ENCODE results near the gene SLC25A45. TPM values are rescaled to one million over a fixed set of nuclear protein-coding genes. Genes with fewer than 3 reads are reported as not detected.

Gene SLC25A45
- total and polyA plus RNA-seq, 8 donors: 16.2 to 58.2 (median 34.7) TPM

DNA sequence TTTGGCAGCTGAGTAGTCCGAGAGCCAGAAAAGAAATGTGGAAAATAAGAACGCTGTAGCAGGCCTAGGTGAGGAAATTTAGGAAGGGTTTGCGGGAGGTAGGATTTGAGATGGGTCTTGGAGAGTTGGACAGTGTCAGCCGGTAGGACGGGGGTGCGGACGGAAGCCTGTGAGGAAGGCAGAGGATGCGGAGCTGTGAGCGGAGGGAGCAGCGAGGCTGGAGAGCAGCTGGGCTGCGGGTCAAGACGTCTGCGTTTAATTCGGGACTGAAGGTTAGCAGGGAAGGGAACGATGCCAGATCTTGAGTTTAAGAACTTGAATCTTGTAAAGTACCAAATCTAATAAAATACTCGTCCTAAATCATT is 28.6 kb downstream of the SLC25A45 start:
- H3K4me1 ChIP-seq: peaks cover 0 to 8% (median 5%) of the 10 kb centered on the region in 3 donors
- DNase-seq: no peak
- H3K27ac ChIP-seq: peak overlapping the region in 2 of 4 donors; percentile 29 to 56
- H3K36me3 ChIP-seq: peaks cover 0 to 27% (median 22%) of the 10 kb centered on the region in 3 donors
- TF ChIP-seq, protein P1, sequence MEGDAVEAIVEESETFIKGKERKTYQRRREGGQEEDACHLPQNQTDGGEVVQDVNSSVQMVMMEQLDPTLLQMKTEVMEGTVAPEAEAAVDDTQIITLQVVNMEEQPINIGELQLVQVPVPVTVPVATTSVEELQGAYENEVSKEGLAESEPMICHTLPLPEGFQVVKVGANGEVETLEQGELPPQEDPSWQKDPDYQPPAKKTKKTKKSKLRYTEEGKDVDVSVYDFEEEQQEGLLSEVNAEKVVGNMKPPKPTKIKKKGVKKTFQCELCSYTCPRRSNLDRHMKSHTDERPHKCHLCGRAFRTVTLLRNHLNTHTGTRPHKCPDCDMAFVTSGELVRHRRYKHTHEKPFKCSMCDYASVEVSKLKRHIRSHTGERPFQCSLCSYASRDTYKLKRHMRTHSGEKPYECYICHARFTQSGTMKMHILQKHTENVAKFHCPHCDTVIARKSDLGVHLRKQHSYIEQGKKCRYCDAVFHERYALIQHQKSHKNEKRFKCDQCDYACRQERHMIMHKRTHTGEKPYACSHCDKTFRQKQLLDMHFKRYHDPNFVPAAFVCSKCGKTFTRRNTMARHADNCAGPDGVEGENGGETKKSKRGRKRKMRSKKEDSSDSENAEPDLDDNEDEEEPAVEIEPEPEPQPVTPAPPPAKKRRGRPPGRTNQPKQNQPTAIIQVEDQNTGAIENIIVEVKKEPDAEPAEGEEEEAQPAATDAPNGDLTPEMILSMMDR (IDR thresholded peaks at IDR 0.05): no peak
- 18% methylated on average over 16 of the region's 16 CpGs for WGBS, 2 donors
- H3K9me3 ChIP-seq: no peaks in the 10 kb centered on the region
- intact Hi-C loops (cut with DNase I): loop anchor here in 1 of 3 donors (10.0 kb wide), 1 partner anchor 111 kb away; no protein-coding TSS in a partner anchor
- FAIRE-seq: no peak
- H3K27me3 ChIP-seq: no peaks in the 10 kb centered on the region
- peak overlapping the region in 3 of 4 donors; percentile 56 to 88 (median 85) for H3K4me3 ChIP-seq
- ATAC-seq: peak; percentile 4 to 5 (median 5)

DNA sequence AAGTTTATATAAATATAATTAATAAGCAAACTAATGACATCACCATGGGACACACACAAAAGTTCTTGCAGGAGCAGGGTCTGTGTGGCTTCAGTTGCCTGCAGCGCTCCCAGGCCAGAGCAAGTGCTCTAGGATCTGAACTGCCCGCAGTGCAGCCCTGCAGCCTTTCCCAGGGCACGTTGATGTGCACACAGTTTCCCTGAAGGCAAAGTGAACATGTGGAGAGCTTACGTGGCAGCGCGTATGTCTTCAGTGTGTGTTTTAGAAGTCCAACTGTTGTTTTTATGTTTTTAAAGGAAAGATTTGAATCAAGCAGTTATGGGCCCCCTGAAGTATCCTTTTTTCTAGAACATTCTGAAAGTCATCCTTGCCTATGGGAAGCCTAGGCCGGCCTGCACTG is 29.1 kb downstream of the SLC25A45 start:
- 83 to 85% methylated on average over 7 of the region's 7 CpGs for WGBS, 2 donors
- Histone ChIP-seq H3K27ac (no peak overlapping the region), H3K4me3 (no peak overlapping the region), H3K36me3 (peaks cover 0 to 31% (median 24%) of the 10 kb centered on the region in 3 donors), H3K9me3 (no peaks in the 10 kb centered on the region), H3K4me1 (peaks cover 0 to 8% (median 5%) of the 10 kb centered on the region in 3 donors), H3K27me3 (no peaks in the 10 kb centered on the region)
- no peak for FAIRE-seq
- intact Hi-C loops (cut with DNase I): loop anchor here in 1 of 3 donors (10.0 kb wide), 1 partner anchor 111 kb away; no protein-coding TSS in a partner anchor
- no peak for ATAC-seq
- TF ChIP-seq, protein P1 (IDR thresholded peaks at IDR 0.05): no peak
- DNase-seq: no peak

DNA sequence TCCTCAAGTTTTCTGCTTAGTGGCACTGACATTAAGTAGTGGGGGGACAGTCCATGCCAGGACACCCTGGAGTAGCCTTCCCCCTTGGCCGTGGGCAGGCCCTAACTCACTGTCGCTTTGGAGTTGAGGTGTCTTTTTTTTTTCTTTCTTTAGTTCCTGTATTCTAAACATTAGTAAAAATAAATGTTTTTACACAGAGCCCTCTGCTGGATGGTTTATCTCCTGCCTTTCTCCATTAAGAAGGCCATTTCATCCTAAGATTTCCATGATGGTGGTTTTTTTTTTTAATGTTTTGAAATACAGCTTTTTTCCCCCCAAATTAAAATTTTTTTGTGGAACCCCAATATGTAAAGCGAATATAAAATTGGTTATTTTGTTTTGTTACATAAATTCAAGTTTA is 29.7 kb downstream of the SLC25A45 start:
- no peaks in the 10 kb centered on the region for H3K27me3 ChIP-seq
- H3K4me1 ChIP-seq: peaks cover 0 to 8% (median 5%) of the 10 kb centered on the region in 3 donors
- FAIRE-seq: no peak
- H3K27ac ChIP-seq: no peak overlapping the region
- no peak for ATAC-seq
- H3K9me3 ChIP-seq: no peaks in the 10 kb centered on the region
- WGBS, 2 donors: 82 to 91% methylated on average over 3 of the region's 3 CpGs
- peaks cover 0 to 36% (median 29%) of the 10 kb centered on the region in 3 donors for H3K36me3 ChIP-seq
- TF ChIP-seq, protein P1 (IDR thresholded peaks at IDR 0.05): no peak
- no peak for DNase-seq
- H3K4me3 ChIP-seq: no peak overlapping the region
- intact Hi-C loops (cut with DNase I): loop anchor here in 1 of 3 donors (10.0 kb wide), 1 partner anchor 112 kb away; no protein-coding TSS in a partner anchor

DNA sequence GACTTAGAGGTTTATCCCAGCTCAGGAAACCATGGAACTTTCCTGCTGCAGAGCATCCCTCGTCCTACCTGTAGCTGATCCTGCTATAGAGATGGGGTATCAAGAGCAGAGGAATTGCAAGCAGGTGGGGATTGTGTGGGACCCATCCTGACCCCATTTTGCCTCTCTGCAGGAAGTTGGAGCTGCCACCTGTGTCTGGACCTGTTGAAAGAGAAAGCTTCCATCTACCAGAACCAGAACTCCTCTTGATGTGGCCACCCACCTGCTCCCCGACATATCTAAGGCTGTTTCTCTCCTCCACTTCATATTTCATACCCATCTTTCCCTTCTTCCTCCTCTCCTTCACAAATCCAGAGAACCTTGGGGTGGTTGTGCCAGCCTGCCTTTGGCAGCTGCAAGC is 30.9 kb downstream of the SLC25A45 start:
- Histone ChIP-seq H3K27ac (no peak overlapping the region), H3K4me3 (no peak overlapping the region), H3K4me1 (peaks cover 0 to 8% (median 5%) of the 10 kb centered on the region in 3 donors), H3K27me3 (no peaks in the 10 kb centered on the region), H3K9me3 (no peaks in the 10 kb centered on the region), H3K36me3 (peaks cover 0 to 48% (median 36%) of the 10 kb centered on the region in 3 donors)
- no peak for DNase-seq
- FAIRE-seq: no peak
- intact Hi-C loops (cut with DNase I): loop anchor here in 1 of 3 donors (10.0 kb wide), 1 partner anchor 113 kb away; no protein-coding TSS in a partner anchor
- 86 to 96% methylated on average over 2 of the region's 2 CpGs for WGBS, 2 donors
- TF ChIP-seq, protein P1 (IDR thresholded peaks at IDR 0.05): no peak
- no peak for ATAC-seq

DNA sequence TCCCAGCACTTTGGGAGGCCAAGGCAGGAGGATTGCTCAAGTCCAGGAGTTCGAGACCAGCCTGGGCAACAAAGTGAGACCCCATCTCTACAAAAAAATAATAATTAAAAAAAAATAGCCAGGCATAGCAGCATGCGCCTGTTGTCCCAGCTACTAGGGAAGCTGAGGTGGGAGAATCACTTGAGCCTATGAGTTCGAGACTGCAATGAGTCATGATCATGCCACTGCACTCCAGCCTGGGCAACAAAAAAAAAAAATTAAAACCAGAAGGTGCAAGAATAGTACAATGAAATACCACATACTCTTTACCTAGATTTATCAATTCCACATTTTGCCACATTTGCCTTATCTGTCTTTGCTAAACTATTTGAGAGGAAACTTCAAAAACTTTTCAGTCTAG is 40.6 kb downstream of the SLC25A45 start:
- 95 to 96% methylated on average over 3 of the region's 3 CpGs for WGBS, 2 donors
- FAIRE-seq (no peak), DNase-seq (no peak), ATAC-seq (no peak)
- intact Hi-C loops (cut with DNase I): no loop called here
- Histone ChIP-seq H3K4me3 (no peak overlapping the region), H3K36me3 (peaks cover 8 to 67% (median 29%) of the 10 kb centered on the region in 3 donors), H3K27ac (no peak overlapping the region), H3K9me3 (no peaks in the 10 kb centered on the region), H3K4me1 (no peaks in the 10 kb centered on the region), H3K27me3 (no peaks in the 10 kb centered on the region)
- TF ChIP-seq, protein P1 (IDR thresholded peaks at IDR 0.05): no peak
